Renal cortical epithelial cell (primary cell): ENCODE data around the gene SP7. TPM values are rescaled to one million over a fixed set of nuclear protein-coding genes. Genes with fewer than 3 reads are reported as not detected.
"Not testable (repeated sequence)": the region's sequence is repeated elsewhere in the genome, so short reads cannot be mapped to it uniquely, and the experiment has no call there.

Source experiments
- DNase-seq: peaks from one replicate; pipeline ENCODE4 v3.0.0-alpha.2; 2011; ENCODE audit warnings: low read depth
- total RNA-seq: library from RNA; depleted of rRNA; stranded (reverse); fragments of >200 nt; gene quantifications from 2 replicates; pipeline ENCODE4 v1.2.3, GENCODE V29; 2014

Gene SP7
- total RNA-seq, 1 donor from 2014 or later, result not detected

GRCh38 chr12:53346491-53346890 lies 10.3 kb upstream of the SP7 start:
- DNase-seq, result no peak

GRCh38 chr12:53345486-53346188 lies 9.5 kb upstream of the SP7 start:
- no peak for DNase-seq

- peak; percentile 42 for DNase-seq
Observed at GRCh38 chr12:53344824-53345485, 8.8 kb upstream of the SP7 start.

- DNase-seq, result no peak
Observed at GRCh38 chr12:53344487-53344823, 8.3 kb upstream of the SP7 start.

GRCh38 chr12:53343969-53344368 lies 7.8 kb upstream of the SP7 start:
- no peak for DNase-seq

DNA sequence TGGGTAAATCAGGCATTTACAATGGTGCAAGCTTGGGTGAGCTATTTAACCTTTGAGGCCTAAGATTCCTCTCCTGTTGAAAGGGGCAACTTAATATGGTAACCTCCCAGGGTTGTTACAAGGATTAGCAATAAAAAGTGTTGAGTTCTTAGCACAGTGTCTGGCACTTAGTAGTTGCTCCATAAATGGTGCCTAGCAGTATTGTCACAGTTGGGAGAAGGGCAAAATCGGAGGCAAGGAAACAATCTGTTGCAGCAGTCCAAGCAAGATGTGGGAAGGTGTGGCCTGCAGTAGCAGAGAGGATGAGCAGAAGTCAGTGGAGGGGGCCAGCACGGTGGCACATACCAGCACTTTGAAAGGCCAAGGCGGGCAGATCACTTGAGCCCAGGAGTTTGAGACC lies 7.3 kb upstream of the SP7 start:
- no peak for DNase-seq

DNA sequence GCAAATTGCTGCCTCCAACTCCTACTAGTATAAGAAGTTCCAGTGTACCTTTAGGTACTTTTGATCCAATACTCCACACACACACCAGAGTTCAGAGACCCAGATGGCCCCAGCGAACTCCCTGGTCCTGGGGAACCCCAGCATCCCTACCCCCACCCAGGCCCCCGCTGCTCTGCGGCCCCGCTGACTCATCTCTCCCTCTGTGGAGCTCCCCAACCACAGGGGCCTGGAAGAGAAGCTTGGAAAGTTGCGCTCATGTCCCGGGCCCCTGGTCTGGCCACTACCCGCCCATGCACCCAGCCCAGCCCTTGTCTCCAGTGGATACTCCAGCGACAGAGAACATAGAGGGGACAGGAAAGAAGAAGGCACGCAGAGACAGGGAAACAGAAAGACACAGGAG lies 4.2 kb upstream of the SP7 start:
- DNase-seq, result no peak

- no peak for DNase-seq
Observed at GRCh38 chr12:53338916-53339315, 2.8 kb upstream of the SP7 start.

DNA sequence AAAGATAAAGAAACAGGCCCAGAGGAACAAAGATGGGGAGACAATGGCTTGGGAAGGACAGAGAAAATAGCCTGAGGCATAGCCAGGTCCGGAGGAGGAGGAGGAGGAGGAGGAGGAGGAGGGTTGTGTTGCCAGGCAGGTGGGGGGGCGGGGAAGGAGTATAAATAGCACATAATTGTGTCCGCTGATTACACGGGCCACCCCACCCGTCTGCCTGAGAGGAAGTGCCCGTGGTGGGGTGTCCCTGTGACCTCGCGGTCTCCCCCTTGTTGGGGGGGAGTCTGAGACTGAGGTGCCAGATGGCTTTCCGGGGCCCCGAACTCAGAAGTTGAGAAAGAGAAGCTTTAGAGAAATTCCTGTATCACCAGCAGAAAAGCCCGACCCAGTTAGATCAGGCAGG lies 1.9 kb upstream of the SP7 start:
- no peak for DNase-seq

DNA sequence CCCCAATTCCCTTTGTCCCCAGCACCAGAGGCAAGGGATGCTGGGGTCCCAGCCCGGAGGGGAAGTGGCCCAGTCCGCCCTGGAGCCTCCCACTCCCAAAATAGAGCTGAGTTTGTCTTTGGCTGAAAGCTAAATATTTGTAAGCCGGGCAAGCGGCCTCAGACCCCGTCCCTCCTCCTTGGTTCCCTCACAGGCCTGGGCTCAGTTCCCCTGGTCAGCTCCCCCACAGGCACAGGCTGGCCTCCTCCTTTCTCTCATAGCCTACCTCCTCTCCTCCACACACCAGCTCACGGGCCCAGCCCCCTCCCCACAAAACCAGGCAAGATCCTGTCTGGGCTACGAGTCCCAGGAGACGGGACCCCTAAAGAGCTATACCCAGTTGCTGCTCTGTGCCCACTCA lies 1.3 kb downstream of the SP7 start:
- no peak for DNase-seq

DNA sequence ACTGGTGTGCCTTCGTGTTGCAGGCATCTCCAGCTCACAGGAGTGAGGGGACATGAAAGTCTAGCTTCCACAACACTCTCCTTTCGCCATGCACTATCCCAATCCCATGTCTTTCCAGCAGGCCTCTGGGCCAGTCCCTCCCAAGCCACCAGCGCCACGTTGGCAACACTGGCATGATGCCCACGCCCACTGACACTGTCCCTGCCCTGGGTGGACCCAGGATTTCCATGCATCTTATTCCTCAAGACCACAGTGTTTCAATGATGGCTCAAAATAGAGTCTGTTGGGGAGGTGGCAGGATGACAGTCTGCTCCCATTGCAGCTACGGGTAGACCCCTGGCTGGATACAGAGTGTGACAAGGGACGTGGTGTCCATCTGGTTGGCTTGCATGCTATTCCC lies 2.3 kb downstream of the SP7 start:
- DNase-seq, result no peak

DNA sequence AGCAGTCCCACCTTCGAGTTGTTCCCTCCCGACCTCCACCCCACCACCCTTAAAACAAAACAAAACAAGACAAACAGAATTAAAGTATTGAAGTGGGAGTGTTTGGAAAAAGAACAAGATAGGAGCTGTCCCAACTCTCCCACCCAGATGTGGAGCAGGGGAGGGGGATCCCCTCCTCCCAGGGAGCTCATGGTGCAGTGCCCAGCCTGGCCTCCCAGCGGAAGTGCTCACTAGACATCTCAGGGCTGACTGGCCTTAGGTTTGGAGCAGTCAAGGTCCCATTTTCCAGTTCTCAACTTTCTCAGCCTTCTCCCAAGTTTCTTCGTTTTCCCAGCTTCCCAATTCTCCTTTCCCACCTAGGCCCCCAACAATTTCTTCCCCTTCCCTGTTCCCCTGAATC lies 2.9 kb downstream of the SP7 start:
- no peak for DNase-seq

- no peak for DNase-seq
Observed at GRCh38 chr12:53332744-53333143, 3.4 kb downstream of the SP7 start.

GRCh38 chr12:53332339-53332738 lies 3.8 kb downstream of the SP7 start:
- DNase-seq, result not testable (repeated sequence)

- DNase-seq, result no peak
Observed at GRCh38 chr12:53330671-53331070, 5.5 kb downstream of the SP7 start.

GRCh38 chr12:53328043-53328435 lies 8.1 kb downstream of the SP7 start:
- DNase-seq, result no peak

DNA sequence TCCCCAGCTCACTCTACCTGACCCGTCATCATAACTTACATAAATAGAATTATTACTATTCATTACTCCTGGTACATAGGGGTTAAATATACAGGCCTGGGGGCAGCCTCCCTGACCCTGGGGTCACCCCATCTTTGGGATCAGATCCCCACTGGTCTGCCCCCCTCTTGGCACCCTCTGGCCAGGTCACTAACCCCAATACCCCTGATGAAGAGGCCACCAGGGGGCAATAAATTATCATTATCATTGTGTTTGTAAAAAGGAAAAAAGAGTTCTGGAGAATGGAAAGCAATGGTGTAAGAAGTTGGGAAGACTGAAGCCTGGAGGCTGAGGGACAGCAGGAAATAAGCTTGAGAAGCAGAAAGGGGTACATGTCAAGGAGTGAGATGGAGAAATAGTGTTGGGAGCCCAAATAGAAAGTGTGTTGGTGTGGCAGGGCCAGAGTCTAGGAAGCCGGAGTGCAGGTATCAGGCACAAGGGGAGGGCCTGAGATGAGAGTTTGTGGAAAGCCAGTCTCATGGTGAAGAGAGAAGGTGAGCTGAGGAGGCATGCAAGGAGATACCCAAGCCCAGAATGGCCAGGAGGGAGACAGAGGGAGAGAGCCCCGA lies 8.6 kb downstream of the SP7 start:
- no peak for DNase-seq

- no peak for DNase-seq
Observed at GRCh38 chr12:53326460-53327185, 9.5 kb downstream of the SP7 start.

GRCh38 chr12:53325511-53326061 lies 10.6 kb downstream of the SP7 start:
- DNase-seq, result no peak

DNA sequence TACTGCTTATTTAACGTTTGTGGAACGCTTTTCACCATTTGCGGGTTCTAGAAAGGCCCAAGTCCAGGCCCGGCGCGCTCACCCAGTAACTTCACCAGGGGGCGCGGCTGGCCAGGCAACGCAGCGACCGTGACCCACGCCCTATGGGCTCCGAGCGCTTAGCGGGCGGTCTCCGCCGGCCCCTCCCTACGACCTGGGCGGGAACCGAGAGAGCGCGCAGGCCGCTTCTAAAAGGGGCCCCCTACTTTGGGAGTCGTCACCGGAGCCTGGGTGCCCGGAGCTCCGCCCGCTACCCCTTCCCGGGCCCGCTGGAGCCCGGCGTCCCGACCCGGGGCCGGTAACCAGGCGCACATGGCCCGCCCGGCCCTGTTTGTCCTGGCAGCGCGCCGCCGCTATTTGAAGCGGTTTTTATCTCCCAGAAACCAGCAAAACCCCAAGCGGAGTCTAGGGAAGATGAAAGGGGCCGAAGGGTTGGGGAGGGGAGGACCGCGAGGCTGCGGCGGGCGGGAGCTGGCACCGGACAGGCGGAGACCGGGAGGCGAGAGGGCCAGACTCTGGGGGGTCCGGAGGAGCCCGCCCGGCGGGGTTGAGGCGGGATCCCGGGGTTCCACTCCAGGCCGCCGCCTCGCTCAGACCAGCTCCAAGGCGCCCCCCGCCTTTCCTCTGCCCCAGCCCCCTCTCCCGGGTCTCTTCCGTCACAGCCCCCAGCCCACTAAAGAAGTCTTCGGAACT lies 11.2 kb downstream of the SP7 start:
- peak; percentile 69 for DNase-seq

DNA sequence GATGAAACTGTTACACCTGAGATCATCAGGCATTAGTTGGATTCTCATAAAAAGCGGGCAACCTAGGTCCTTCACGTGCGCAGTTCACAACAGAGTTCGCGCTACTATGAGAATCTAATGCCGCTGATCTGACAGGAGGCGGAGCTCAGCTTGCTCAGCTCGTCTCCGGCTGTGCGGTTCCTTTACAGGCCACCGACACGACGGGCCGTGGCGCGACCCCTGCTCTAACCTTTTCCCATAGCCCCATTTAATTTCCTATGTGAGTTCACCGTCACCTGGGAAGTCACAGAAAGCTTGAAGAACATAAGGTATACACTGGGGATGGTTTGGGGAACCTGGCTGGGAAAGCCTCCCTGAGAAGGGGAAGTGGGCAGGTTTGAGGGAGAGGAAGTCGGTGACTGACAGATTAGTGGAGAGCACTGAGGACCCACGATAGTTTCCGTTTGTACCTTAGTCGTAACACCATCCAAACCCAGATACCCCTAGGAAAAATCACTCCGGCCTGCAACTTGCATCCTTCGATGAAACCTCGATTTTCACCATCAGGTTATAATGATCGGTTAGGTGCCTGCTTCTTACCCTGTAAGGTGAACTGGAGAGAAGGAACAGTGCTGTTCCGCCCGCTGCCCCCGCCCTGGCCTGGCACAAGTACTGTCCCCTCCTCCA lies 11.9 kb downstream of the SP7 start:
- DNase-seq, result no peak
